HG03571 (cell line): ENCODE measurements around the gene GLB1L3.
"Not testable (repeated sequence)": the region's sequence is repeated elsewhere in the genome, so short reads cannot be mapped to it uniquely, and the experiment has no call there.

Source experiments
- ATAC-seq: cut with Tn5 transposase; IDR thresholded peaks from one replicate; pipeline ENCODE4 v1.9.1; 2021; ENCODE audit not compliant: unreplicated experiment

GLB1L3 gene

GRCh38 chr11:134276396-134277182 lies 410 bp downstream of the GLB1L3 start:
- ATAC-seq, result no peak

GRCh38 chr11:134277183-134278001 lies 1.2 kb downstream of the GLB1L3 start:
- ATAC-seq, result no peak

GRCh38 chr11:134278356-134278755 lies 2.2 kb downstream of the GLB1L3 start:
- ATAC-seq, result no peak

- ATAC-seq, result not testable (repeated sequence)
Observed at GRCh38 chr11:134281635-134282034, 5.5 kb downstream of the GLB1L3 start.

GRCh38 chr11:134282121-134283045 lies 6.2 kb downstream of the GLB1L3 start:
- ATAC-seq, result no peak

- ATAC-seq, result no peak
Observed at GRCh38 chr11:134283461-134284230, 7.5 kb downstream of the GLB1L3 start.

GRCh38 chr11:134284349-134284748 lies 8.2 kb downstream of the GLB1L3 start:
- not testable (repeated sequence) for ATAC-seq

GRCh38 chr11:134287561-134287960 lies 11.4 kb downstream of the GLB1L3 start:
- ATAC-seq, result no peak

- ATAC-seq, result no peak
Observed at GRCh38 chr11:134288486-134288885, 12.3 kb downstream of the GLB1L3 start.

- no peak for ATAC-seq
Observed at GRCh38 chr11:134289167-134289566, 13.0 kb downstream of the GLB1L3 start.

GRCh38 chr11:134289789-134290188 lies 13.6 kb downstream of the GLB1L3 start:
- ATAC-seq, result no peak

GRCh38 chr11:134290646-134291045 lies 14.5 kb downstream of the GLB1L3 start:
- no peak for ATAC-seq

- ATAC-seq, result no peak
Observed at GRCh38 chr11:134291196-134291595, 15.0 kb downstream of the GLB1L3 start.

- ATAC-seq, result no peak
Observed at GRCh38 chr11:134292661-134293060, 16.5 kb downstream of the GLB1L3 start.

- ATAC-seq, result no peak
Observed at GRCh38 chr11:134293119-134294113, 17.2 kb downstream of the GLB1L3 start.

- ATAC-seq, result no peak
Observed at GRCh38 chr11:134294664-134295063, 18.5 kb downstream of the GLB1L3 start.

- ATAC-seq, result no peak
Observed at GRCh38 chr11:134312223-134312622, 36.0 kb downstream of the GLB1L3 start.

GRCh38 chr11:134312807-134313206 lies 36.6 kb downstream of the GLB1L3 start:
- no peak for ATAC-seq

- ATAC-seq, result no peak
Observed at GRCh38 chr11:134313379-134313778, 37.2 kb downstream of the GLB1L3 start.
